ENCODE data around the gene MYO15A. TPM values are rescaled to one million over a fixed set of nuclear protein-coding genes. Genes with fewer than 3 reads are reported as not detected.

The MYO15A gene
- total RNA-seq, 1 experiment from 2014 or later: 0.36 TPM

GRCh38 chr17:18064053-18064452, 44.5 kb upstream of the MYO15A start:
- H3K36me3 ChIP-seq (ENCODE audit: control insufficient read depth, insufficient read depth, low read length): peaks cover 5% of the 10 kb centered on the region
- no peaks in the 10 kb centered on the region for H3K9me3 ChIP-seq (ENCODE audit: control insufficient read depth, insufficient read depth, low read depth, low read length)
- ATAC-seq (no peak), DNase-seq (ENCODE audit: low read depth, low spot score) (no peak)
- BruUV-seq (replicated peaks): no TSS peak
- CTCF ChIA-PET: no interaction called here
- H3K27me3 ChIP-seq (ENCODE audit: control insufficient read depth, insufficient read depth, low read length): no peaks in the 10 kb centered on the region
- H3K4me3 ChIP-seq (ENCODE audit: low read depth in 2 of 2, low read length in 2 of 2): no peak overlapping the region
- in situ Hi-C loops (cut with HindIII; ENCODE audit: low pct_unique_long_range_greater_than_20kb, low sequenced_read_pairs): no loop called here
- POLR2A ChIA-PET: no interaction called here
- no peak overlapping the region for H3K27ac ChIP-seq (ENCODE audit: low read length)
- no peak for TF ChIP-seq CTCF (IDR thresholded peaks at IDR 0.05)
- TF ChIP-seq POLR2AphosphoS5 (IDR thresholded peaks at IDR 0.05; ENCODE audit: low read depth, low read length): no peak
- no peak for TF ChIP-seq REST (IDR thresholded peaks at IDR 0.05; ENCODE audit: insufficient read depth in 1 of 2, low read depth in 2 of 2, low read length in 1 of 2)
- no peak for TF ChIP-seq SIN3A (IDR thresholded peaks at IDR 0.05; ENCODE audit: borderline replicate concordance, insufficient read depth, low read depth, low read length)
- no peak for TF ChIP-seq TCF7L2 (IDR thresholded peaks at IDR 0.05; ENCODE audit: low read depth, low read length)
- H3K4me1 ChIP-seq (ENCODE audit: control insufficient read depth, insufficient read depth, low read length): no peaks in the 10 kb centered on the region
- intact Hi-C loops (cut with micrococcal nuclease; ENCODE audit: unreplicated experiment): no loop called here

GRCh38 chr17:18065546-18065945, 43.0 kb upstream of the MYO15A start:
- intact Hi-C loops (cut with micrococcal nuclease; ENCODE audit: unreplicated experiment): no loop called here
- peaks cover 4% of the 10 kb centered on the region; the same call in 1 of the 2 replicates for H3K36me3 ChIP-seq (ENCODE audit: control insufficient read depth, insufficient read depth, low read length)
- no peaks in the 10 kb centered on the region for H3K4me1 ChIP-seq (ENCODE audit: control insufficient read depth, insufficient read depth, low read length)
- DNase-seq (ENCODE audit: low read depth, low spot score) (no peak), ATAC-seq (no peak)
- in situ Hi-C loops (cut with HindIII; ENCODE audit: low pct_unique_long_range_greater_than_20kb, low sequenced_read_pairs): no loop called here
- no peak for TF ChIP-seq TCF7L2 (IDR thresholded peaks at IDR 0.05; ENCODE audit: low read depth, low read length)
- TF ChIP-seq CTCF (IDR thresholded peaks at IDR 0.05): no peak
- no peak for TF ChIP-seq REST (IDR thresholded peaks at IDR 0.05; ENCODE audit: insufficient read depth in 1 of 2, low read depth in 2 of 2, low read length in 1 of 2)
- no peak for TF ChIP-seq POLR2AphosphoS5 (IDR thresholded peaks at IDR 0.05; ENCODE audit: low read depth, low read length)
- TF ChIP-seq SIN3A (IDR thresholded peaks at IDR 0.05; ENCODE audit: borderline replicate concordance, insufficient read depth, low read depth, low read length): no peak
- BruUV-seq (replicated peaks): no TSS peak
- no peaks in the 10 kb centered on the region for H3K27me3 ChIP-seq (ENCODE audit: control insufficient read depth, insufficient read depth, low read length)
- ChIA-PET POLR2A (interaction anchor here (0.7 kb wide), 1 partner anchor 152 kb away, joined by 10 read pairs; no protein-coding TSS in a partner anchor), CTCF (no interaction called here)
- no peak overlapping the region for H3K27ac ChIP-seq (ENCODE audit: low read length)
- no peak overlapping the region for H3K4me3 ChIP-seq (ENCODE audit: low read depth in 2 of 2, low read length in 2 of 2)
- H3K9me3 ChIP-seq (ENCODE audit: control insufficient read depth, insufficient read depth, low read depth, low read length): no peaks in the 10 kb centered on the region

Data from Panc1 (cell line).